Smooth muscle cell (in vitro differentiated cells): ENCODE measurements around the gene TSKU. TPM values are rescaled to one million over a fixed set of nuclear protein-coding genes. Genes with fewer than 3 reads are reported as not detected.

Experiments used
- DNase-seq: peaks from one replicate; lab custom pipeline; 2025; ENCODE audit not compliant: unreplicated experiment; lab: John Stamatoyannopoulos, UW
- H2AFZ ChIP-seq: fragments of 200-600 bp; sonication (generic); 2 replicates; pipeline ENCODE4 v1.6.0; 2016; ENCODE audit warnings: antibody characterized with exemption, low read depth, mild to moderate bottlenecking
- H3F3A ChIP-seq: fragments of 200-600 bp; sonication (generic); 2 replicates; pipeline ENCODE4 v1.6.0; 2017; ENCODE audit warnings: antibody characterized with exemption, low read depth
- H3K27ac ChIP-seq: fragments of 200-600 bp; sonication (generic); 2 replicates; pipeline ENCODE4 v1.5.1; 2016; ENCODE audit warnings: low read depth, mild to moderate bottlenecking
- H3K27me3 ChIP-seq: fragments of 200-600 bp; sonication (generic); 2 replicates; pipeline ENCODE4 v1.6.1; 2016; ENCODE audit warnings: low read depth, mild to moderate bottlenecking
- H3K36me3 ChIP-seq: fragments of 200-600 bp; sonication (generic); 2 replicates; pipeline ENCODE4 v1.5.1; 2016; ENCODE audit warnings: low read depth
- H3K4me1 ChIP-seq: fragments of 200-600 bp; sonication (generic); 2 replicates; pipeline ENCODE4 v1.5.1; 2016; ENCODE audit warnings: low read depth
- H3K4me2 ChIP-seq: fragments of 200-600 bp; sonication (generic); 2 replicates; pipeline ENCODE4 v1.6.0; 2016; ENCODE audit warnings: mild to moderate bottlenecking
- H3K4me3 ChIP-seq: fragments of 200-600 bp; sonication (generic); 2 replicates; pipeline ENCODE4 v1.5.1; 2016; ENCODE audit warnings: mild to moderate bottlenecking
- H3K79me2 ChIP-seq: fragments of 200-600 bp; sonication (generic); 2 replicates; pipeline ENCODE4 v1.6.0; 2016; ENCODE audit warnings: low read depth, mild to moderate bottlenecking
- H3K9ac ChIP-seq: fragments of 200-600 bp; sonication (generic); 2 replicates; pipeline ENCODE4 v1.6.0; 2016; ENCODE audit warnings: low read depth
- H3K9me3 ChIP-seq: fragments of 200-600 bp; sonication (generic); replicated peaks from 2 replicates; pipeline ENCODE4 v1.5.1; 2016; ENCODE audit warnings: low read depth
- H4K20me1 ChIP-seq: fragments of 200-600 bp; sonication (generic); 2 replicates; pipeline ENCODE4 v1.6.0; 2016; ENCODE audit warnings: low read depth
- WGBS: methylation state at CpG from one replicate; pipeline ENCODE4 v1.1.7; 2016; ENCODE audit warnings: low lambda C conversion rate; 5-methylcytosine and 5-hydroxymethylcytosine counted together
- polyA plus RNA-seq: library from polyadenylated mRNA; unstranded; fragments of >200 nt; fragmentation: Nextera tagmentation; extraction: Ambion mirVana; gene quantifications from 2 replicates; pipeline ENCODE4 v1.2.1, GENCODE V29; 2016
- total RNA-seq: library from RNA; depleted of rRNA; stranded (reverse); fragments of >200 nt; gene quantifications from 2 replicates; pipeline ENCODE4 v1.2.3, GENCODE V29; 2014
- TF ChIP-seq, protein P1 (sequence below): fragments of 200-600 bp; sonication (generic); IDR thresholded peaks from 2 replicates; pipeline ENCODE4 v1.5.1; 2017; ENCODE audit warnings: borderline replicate concordance, mild to moderate bottlenecking, antibody characterized with exemption; ENCODE audit not compliant: insufficient read depth, poor library complexity, severe bottlenecking

The TSKU gene
- total and polyA plus RNA-seq, 2 experiments from 2014 or later = 75.2 to 144 TPM

DNA sequence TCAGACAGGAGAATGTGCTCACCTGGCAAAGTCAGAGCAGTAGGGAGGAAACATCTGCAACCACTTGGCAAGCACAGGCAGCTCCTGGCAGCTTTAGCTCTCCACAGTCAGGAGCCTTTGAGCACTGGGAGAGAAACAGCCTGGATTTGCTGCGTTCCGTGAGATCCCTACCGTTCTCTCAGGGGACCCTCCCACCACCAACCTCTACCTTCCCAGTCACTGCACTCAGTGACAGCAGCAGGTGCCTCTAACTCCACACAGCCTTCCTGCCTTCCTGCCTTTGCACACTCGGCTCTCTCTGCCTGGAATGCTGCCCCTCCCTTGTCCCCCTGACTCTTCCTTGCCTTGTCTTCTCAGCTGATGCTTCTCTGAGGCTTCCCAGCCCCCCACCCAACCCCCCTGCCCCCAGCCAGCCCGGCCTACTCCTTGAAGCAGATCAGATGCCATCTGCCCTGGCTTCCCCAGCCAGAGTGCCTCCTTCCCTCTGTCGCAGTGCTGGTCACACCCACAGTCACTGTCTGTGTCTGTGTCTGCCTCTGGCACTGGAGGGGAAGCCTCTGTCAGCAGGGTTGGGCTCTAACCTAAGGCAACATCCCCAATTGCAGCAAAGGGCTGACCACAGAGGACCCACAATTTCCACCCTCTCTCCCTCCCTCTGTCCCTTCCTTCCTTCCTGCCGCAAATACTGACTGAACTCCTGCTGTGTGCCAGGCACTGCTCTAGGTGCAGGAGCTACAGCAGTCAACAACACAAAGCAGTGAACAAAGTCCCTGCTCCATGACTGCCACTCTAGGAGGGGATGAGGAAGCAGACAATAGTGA, 14.9 kb upstream of the TSKU start:
- TF ChIP-seq, protein P1, sequence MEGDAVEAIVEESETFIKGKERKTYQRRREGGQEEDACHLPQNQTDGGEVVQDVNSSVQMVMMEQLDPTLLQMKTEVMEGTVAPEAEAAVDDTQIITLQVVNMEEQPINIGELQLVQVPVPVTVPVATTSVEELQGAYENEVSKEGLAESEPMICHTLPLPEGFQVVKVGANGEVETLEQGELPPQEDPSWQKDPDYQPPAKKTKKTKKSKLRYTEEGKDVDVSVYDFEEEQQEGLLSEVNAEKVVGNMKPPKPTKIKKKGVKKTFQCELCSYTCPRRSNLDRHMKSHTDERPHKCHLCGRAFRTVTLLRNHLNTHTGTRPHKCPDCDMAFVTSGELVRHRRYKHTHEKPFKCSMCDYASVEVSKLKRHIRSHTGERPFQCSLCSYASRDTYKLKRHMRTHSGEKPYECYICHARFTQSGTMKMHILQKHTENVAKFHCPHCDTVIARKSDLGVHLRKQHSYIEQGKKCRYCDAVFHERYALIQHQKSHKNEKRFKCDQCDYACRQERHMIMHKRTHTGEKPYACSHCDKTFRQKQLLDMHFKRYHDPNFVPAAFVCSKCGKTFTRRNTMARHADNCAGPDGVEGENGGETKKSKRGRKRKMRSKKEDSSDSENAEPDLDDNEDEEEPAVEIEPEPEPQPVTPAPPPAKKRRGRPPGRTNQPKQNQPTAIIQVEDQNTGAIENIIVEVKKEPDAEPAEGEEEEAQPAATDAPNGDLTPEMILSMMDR = no peak
- Histone ChIP-seq H3K36me3 (no peaks in the 10 kb centered on the region), H4K20me1 (no peaks in the 10 kb centered on the region), H3K9ac (peak overlapping the region; percentile 66), H3K9me3 (no peaks in the 10 kb centered on the region), H3K79me2 (no peaks in the 10 kb centered on the region), H3K27me3 (no peaks in the 10 kb centered on the region), H3K4me3 (no peak overlapping the region), H2AFZ (no peak overlapping the region), H3F3A (peaks cover 7% of the 10 kb centered on the region), H3K4me2 (peak overlapping the region; percentile 80), H3K4me1 (peaks cover 34% of the 10 kb centered on the region), H3K27ac (peak overlapping the region; percentile 85)
- 17% methylated on average over 6 of the region's 7 CpGs for WGBS
- no peak for DNase-seq

DNA sequence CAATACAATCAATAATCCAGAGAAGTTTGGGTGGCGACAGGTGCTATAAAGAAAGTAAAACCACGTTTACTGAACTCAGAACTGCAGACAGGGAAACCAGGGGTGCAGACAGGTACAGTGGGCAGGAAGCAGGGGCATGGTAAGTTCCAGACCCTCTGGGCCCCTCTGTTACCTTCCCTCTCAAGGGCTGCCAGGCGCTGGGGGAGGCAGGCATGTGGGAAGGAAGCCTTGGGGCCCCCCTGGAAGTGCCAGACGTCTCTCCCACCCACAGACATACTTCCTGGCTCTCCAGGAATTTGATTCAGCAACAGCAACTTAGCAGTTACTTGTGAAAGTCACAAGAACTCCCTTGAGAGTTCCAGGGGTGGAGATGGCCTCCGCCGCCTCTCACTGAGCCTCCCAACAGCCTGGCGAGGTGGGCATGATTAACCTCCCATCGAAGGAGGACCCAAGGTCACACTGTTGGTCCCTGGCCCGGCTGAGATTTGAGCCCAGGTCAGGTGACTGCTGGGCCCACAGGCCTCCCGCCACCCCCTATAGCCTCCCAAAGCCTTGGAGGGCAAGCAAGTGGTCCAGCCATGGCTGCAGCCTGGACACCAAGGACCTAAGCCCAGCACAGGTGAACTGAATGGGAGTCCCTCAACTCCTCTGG, 14.1 kb upstream of the TSKU start:
- H3K4me1 ChIP-seq = peaks cover 34% of the 10 kb centered on the region

DNA sequence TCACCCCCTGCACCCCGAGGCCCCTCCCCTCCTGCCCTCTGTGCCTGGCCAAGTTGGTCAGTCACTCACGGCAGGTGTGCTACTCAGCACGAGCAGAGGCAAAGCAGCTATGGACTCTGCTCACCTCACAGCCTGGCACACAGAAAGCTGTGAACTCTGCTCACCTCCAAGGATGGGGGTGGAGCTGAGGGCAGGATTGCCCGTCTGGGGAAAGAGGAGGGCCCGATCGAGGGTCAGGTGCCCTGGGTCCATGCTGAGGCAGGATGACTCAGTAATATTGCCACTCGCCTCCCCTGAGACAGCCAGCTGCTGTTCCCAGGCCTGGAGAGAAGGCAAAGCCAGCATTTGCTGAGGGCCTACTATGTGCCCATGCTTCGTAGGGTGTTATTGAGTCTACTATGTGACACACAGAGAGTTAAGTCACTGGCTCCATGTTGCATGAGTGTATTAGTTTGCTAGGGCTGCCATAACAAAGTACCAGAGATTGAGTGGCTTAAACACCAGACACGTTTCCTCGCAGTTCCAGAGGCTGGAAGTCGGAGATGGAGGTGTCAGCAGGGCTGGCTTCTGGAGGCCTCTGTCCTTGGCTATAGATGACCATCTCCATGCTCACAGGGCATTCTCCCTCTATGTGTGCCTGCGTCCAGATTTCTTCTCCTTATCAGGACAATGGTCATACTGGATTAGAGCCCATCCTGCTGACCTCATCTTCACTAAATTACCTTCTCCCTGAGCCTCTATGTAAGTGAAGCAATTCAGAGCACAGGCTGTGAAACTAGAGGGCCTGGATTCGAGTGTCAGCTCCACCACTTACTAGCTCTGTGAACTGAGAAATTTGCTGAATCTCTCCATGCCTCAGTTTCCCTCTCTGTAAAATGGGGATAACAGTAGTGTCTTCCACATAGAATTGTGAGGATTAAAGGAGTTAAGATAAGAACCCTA, 13.2 kb upstream of the TSKU start:
- TF ChIP-seq, protein P1 = no peak
- no peaks in the 10 kb centered on the region for H4K20me1 ChIP-seq
- WGBS = 65% methylated on average over 13 of the region's 13 CpGs
- H3K4me1 ChIP-seq = peaks cover 34% of the 10 kb centered on the region
- H3K27ac ChIP-seq = peak overlapping the region; percentile 85
- no peaks in the 10 kb centered on the region for H3K9me3 ChIP-seq
- peak overlapping the region; percentile 46 for H3K9ac ChIP-seq
- peaks cover 7% of the 10 kb centered on the region for H3F3A ChIP-seq
- H3K4me2 ChIP-seq = peak overlapping the region; percentile 80
- no peaks in the 10 kb centered on the region for H3K79me2 ChIP-seq
- H3K4me3 ChIP-seq = no peak overlapping the region
- H2AFZ ChIP-seq = no peak overlapping the region
- H3K27me3 ChIP-seq = no peaks in the 10 kb centered on the region
- DNase-seq = no peak
- H3K36me3 ChIP-seq = no peaks in the 10 kb centered on the region

More for the DNA sequence above, 14.1 kb upstream of the TSKU start:
- H3K79me2 ChIP-seq = no peaks in the 10 kb centered on the region
- H3K9ac ChIP-seq = peak overlapping the region; percentile 66
- no peak overlapping the region for H2AFZ ChIP-seq
- no peak for DNase-seq
- no peaks in the 10 kb centered on the region for H3K27me3 ChIP-seq
- TF ChIP-seq, protein P1 = no peak
- H4K20me1 ChIP-seq = no peaks in the 10 kb centered on the region
- no peaks in the 10 kb centered on the region for H3K36me3 ChIP-seq
- peaks cover 7% of the 10 kb centered on the region for H3F3A ChIP-seq
- H3K9me3 ChIP-seq = no peaks in the 10 kb centered on the region
- H3K4me3 ChIP-seq = no peak overlapping the region
- WGBS = 32% methylated on average over 10 of the region's 10 CpGs
- peak overlapping the region; percentile 80 for H3K4me2 ChIP-seq
- H3K27ac ChIP-seq = peak overlapping the region; percentile 85
